NCI-H226 (cell line): ENCODE results near the gene SLC25A25.

Experiments used
- DNase-seq: peaks from one replicate; pipeline ENCODE4 v3.0.0-alpha.2; 2015

The SLC25A25 gene

DNA sequence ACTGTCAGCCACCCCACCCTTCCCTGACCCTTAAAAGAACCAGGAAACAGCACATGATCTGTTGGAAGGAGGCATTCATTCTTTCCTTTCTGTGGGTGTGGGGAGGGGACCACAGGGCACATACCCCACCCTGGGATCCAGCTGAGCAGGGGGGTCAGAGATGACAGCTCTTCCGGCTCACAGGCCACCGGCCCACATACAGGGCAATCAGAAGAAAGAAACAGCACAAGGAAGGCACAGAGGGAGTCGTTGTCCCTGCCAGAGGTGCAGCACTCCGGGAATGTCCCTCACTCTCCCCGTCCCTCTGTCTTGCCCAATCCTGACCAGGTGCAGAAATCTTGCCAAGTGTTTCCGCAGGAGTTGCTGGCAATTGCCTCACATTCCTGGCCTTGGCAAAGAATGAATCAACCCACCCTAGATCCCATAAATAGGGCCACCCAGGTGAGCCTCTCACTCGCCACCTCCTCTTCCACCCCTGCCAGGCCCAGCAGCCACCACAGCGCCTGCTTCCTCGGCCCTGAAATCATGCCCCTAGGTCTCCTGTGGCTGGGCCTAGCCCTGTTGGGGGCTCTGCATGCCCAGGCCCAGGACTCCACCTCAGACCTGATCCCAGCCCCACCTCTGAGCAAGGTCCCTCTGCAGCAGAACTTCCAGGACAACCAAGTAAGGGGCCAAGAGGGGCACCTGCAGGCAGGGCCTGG is 81.1 kb downstream of the SLC25A25 start, which contains the start of gene LCN2:
TSS of gene LCN2 (plus strand) at position 453 of the 701 bp plus-strand sequence. CDS start at position 526, 73 bp downstream.
- peak; percentile 50 for DNase-seq

DNA sequence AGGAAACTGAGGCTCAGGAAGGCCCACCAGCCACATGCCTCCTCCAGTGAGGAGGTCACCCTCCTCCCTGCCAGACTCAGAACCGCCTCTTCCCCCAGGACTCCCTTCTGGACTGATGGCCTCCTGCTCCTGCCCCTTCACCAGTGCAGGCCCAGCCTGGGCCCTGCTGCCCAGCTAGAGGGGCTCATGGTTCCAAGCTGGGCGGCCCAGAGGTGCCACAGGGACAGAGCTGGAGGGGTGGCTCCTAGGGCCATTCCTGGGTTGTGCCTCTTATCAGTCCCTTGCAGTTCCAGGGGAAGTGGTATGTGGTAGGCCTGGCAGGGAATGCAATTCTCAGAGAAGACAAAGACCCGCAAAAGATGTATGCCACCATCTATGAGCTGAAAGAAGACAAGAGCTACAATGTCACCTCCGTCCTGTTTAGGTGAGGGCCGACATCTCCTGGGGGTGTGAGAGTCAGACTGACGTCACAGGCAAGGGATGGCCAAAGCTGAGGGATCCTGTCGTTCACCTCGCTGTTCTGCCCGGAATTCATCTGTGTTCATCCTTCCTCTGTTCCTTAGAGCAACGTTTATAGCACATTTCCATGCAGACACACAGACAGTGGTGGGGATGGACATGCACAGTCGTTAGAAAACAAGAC is 82.0 kb downstream of the SLC25A25 start:
- no peak for DNase-seq

DNA sequence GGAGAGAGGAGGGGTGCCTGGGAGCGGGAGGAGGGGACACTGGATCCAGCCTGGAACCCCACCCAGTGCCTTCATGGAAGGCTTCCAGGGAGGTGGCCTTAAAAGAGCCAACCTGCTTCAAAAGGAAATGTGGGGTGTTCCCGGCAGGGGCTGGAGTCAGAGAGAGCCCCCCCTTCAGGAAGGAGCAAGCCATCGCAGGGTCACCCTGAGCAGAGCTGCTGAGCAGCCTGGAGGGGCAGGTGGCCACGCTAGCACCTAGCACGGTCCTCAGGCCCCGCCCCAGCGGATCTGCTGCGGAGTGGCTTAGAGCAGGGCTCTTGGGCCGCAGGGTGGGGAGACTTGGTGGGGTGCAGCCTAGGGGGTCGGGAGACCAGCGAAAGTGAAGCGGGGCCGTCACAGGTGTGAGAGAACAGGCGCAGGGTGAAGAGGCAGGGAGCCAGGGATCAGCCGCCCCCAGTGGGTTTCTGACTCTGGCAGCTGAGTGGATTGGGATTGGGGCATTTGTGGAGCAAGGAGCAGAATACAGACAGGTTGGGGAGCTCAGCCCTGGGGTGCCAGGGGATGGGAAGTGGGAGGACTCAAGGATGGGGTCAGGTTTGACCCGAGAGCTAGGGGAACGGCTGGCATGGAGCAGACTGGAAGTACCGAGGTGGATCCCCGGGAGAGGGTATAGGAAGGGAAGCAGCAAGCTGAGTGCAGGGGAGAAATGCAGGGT is 82.7 kb downstream of the SLC25A25 start:
- no peak for DNase-seq

DNA sequence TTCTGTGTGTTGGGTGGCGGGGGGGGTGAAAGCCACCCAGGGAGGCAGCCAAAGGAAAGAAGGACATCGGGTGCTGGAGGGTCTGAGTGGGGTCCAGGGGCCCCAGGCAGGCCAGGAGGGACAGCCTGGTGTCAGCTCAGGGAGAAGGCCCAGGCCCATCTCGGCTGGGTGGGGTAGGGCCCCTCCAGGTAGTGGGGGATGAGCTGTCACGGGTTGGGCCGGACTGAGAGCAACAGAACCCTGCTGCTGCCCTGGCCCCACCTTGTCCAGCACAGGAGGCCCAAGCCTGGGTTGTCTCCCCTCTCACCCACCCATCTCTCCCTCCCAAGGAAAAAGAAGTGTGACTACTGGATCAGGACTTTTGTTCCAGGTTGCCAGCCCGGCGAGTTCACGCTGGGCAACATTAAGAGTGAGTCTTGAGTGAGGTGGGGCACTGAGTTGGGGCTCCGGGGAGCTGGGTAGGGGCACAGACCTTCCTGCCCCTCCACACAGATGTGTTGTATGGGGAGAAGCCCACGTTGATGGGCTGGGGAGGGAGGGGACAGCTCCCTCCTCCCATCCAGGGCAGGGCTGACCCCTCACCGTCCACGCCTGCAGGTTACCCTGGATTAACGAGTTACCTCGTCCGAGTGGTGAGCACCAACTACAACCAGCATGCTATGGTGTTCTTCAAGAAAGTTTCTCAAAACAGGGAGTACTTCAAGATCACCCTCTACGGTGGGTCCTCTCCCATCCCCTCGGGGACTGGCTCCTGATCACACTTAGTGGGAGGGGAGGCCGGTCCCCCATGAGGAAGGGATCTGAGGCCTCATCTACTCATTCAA is 83.5 kb downstream of the SLC25A25 start:
- no peak for DNase-seq

DNA sequence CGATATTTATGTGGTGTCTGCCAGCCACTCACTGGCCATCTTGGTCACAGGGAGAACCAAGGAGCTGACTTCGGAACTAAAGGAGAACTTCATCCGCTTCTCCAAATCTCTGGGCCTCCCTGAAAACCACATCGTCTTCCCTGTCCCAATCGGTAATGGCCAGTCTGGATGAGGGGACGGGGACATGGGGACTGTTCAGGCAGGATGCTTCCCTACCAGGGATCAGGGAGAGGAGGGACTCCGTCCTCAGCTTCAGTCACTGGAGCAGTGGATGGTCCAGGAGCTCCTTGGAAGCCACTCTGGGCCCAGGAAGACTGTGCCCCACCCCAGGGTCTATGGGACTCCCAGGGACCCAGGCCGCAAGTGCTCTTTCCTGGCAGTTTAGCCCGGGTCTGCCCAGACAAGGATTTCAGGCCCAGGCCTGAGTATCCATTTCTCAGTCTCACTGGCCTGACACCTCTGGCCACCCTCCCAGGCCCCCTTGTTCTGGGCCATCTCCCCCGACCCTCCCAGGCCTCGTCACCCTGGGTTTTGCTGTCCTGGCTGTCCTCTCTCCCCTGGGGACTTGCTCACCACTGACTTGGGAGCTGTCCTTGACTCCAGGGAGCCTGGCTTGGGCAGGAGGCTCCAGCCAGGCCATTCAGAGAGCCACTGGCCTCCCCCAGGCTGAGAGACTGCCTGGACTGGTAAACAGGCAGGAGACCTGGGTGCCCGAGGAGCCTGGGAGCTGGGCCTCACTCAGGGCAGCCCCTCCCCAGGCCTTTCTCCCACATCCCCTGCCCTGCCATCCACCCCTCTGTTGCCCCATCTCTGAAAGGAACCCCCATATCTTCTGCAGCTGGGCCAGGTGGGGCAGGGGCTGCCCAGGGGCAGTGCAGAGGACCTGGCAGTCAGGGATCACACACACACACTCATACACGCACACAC is 84.4 kb downstream of the SLC25A25 start:
- DNase-seq = no peak

DNA sequence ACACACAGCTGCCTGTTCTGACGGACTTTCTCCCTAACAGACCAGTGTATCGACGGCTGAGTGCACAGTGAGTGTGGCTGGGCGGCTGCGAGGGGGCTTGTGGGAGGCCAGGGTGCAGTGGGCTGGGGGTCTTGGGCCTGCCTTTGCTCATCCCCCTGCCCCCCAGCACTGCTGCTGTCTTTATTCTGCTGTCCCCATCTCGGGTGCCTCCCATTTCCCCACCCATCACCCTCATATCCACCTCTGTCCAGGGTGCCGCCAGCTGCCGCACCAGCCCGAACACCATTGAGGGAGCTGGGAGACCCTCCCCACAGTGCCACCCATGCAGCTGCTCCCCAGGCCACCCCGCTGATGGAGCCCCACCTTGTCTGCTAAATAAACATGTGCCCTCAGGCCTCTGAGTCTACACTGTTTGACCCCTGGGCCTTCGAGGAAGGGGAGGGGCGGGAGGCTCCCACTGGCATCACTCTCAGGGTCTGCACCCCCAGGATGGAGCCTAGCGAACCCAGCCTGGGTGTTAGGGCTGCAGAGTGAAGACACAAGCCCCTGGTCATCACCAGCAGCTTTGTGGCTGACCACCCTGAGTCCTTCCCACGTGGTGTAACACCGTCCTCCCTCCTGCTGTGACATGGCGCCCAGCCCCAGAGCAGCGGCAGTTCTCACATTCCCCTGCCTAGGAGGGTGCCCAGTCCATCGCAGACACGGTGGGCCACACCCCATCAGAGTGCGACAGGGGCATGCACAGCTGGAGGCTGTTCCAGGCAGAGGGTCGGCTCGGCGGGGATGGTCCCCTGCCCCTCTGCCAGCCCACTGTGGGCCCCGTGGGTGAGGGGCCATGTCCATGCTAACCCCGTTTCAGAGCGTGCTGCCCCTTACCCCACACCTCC is 85.3 kb downstream of the SLC25A25 start:
- no peak for DNase-seq

DNA sequence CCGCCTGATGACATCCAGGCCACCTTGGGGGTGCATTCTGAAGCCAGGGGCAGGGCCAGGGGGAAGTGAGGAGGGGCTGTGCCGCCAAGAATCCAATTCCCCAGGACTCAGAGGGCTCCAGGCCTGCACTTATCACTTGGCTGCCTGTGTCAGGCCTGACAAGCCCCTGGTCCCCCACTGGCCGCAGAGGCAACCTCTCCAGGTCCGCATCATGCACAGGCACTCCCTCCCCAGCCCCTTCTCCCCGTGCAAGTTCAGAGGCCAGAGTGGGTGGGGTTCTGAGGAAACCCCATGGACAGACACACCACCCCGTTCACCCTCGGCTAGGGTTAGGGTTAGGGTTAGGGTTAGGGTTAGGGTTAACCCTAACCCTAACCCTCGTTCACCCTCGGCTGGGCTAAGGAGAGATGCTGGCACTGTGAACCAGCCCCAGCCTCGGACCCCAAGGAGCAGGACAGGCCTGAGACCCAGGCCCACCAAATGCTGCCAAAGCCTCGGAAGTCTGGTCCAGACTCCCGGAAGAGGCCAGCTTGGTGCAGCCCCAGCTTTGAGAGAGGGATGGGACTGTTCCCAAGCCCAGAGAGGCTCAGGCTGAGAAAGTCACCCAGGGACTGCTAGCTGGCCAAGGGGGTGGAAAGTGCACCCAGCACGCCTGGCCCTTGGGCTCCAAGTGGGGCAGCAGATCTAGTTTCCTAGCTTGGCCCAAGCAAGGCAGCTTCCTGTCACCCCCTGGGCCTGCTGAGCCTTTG is 86.1 kb downstream of the SLC25A25 start:
- DNase-seq = no peak

DNA sequence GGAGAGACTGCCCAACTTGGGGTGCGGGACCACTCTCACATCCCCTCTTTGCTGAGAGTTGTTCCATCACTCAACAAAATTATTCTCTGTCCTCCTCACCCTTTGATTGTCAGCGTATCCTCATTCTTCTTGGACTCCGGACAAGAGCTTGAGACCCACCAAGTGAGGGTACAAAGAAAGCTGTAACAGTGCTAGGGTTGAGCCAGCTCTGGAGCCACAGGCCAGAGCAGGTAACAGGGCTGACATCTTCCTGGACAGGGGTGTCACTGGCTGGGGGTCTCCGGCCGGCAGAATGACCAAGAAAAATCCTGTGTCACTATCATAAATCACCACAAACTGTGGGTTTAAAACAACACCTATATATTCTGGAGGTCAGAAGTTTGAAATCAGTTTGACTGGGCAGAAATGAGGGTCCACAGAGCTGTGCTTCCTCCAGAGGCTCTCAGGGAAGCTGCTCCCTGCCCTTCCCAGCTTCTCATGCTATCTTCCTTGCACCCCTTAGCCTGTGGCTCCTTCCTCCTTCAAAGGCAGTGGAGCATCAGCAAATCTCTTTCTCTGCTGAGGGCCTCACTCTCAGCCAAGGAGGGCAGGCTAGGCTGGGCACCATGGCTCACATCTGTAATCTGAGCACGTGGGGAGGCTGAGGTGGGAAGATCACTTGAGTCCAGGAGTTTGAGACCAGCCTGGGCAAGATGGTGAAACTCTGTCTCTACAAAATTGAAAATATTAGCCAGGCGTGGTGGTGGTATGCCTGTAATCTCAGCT is 87.9 kb downstream of the SLC25A25 start:
- DNase-seq = no peak
